ENCODE data around the gene BNIP2.

- TF ChIP-seq MAX (IDR thresholded peaks at IDR 0.05) (no peak), SMC3 (IDR thresholded peaks at IDR 0.05) (no peak), POLR2AphosphoS2 (conservative IDR thresholded peaks at IDR 0.05; ENCODE audit: low read length) (no peak), CTCF (IDR thresholded peaks at IDR 0.05) (no peak), CHD2 (IDR thresholded peaks at IDR 0.05; ENCODE audit: low read length, partially characterized antibody) (no peak), RFX5 (IDR thresholded peaks at IDR 0.05) (no peak), EP300 (IDR thresholded peaks at IDR 0.05) (no peak), CEBPB (IDR thresholded peaks at IDR 0.05) (no peak), POLR2A (IDR thresholded peaks at IDR 0.05; ENCODE audit: low read length) (no peak), CHD4 (IDR thresholded peaks at IDR 0.05; ENCODE audit: borderline replicate concordance) (no peak), RAD21 (conservative IDR thresholded peaks at IDR 0.05 in 1 of 2, IDR thresholded peaks at IDR 0.05 in 1 of 2) (no peak), MYC (IDR thresholded peaks at IDR 0.05; ENCODE audit: borderline replicate concordance, low read length) (no peak)
Measured at GRCh38 chr15:59676565-59676964, 12.6 kb downstream of the BNIP2 start.
